Neural progenitor cell (in vitro differentiated cells): ENCODE measurements around the gene SLC48A1. TPM values are rescaled to one million over a fixed set of nuclear protein-coding genes. Genes with fewer than 3 reads are reported as not detected.

Source experiments
- DNase-seq: peaks from one replicate; pipeline ENCODE4 v3.0.0-alpha.2; 2016; ENCODE audit warnings: low spot score
- H2AFZ ChIP-seq: fragments of 200-600 bp; sonication (generic); replicated peaks from 2 replicates; pipeline ENCODE4 v1.6.1; 2016; ENCODE audit warnings: antibody characterized with exemption
- H3F3A ChIP-seq: fragments of 200-600 bp; sonication (generic); 2 replicates; pipeline ENCODE4 v1.6.1; 2016; ENCODE audit warnings: antibody characterized with exemption, low read depth
- H3K27ac ChIP-seq: fragments of 200-600 bp; sonication (generic); 2 replicates; pipeline ENCODE4 v1.5.1; 2016; ENCODE audit warnings: mild to moderate bottlenecking
- H3K27me3 ChIP-seq: fragments of 200-600 bp; sonication (generic); 2 replicates; pipeline ENCODE4 v1.6.1; 2016; ENCODE audit warnings: mild to moderate bottlenecking, moderate library complexity
- H3K36me3 ChIP-seq: fragments of 200-600 bp; sonication (generic); 2 replicates; pipeline ENCODE4 v1.5.1; 2016
- H3K4me1 ChIP-seq: fragments of 200-600 bp; sonication (generic); 2 replicates; pipeline ENCODE4 v1.6.1; 2016; ENCODE audit warnings: mixed run types
- H3K4me2 ChIP-seq: fragments of 200-600 bp; sonication (generic); 2 replicates; pipeline ENCODE4 v1.6.1; 2016
- H3K4me3 ChIP-seq: fragments of 200-600 bp; sonication (generic); 2 replicates; pipeline ENCODE4 v1.5.1; 2016
- H3K79me2 ChIP-seq: fragments of 200-600 bp; sonication (generic); 2 replicates; pipeline ENCODE4 v1.6.1; 2016; ENCODE audit warnings: low read depth
- H3K9ac ChIP-seq: fragments of 200-600 bp; sonication (generic); 2 replicates; pipeline ENCODE4 v1.6.1; 2016
- H3K9me3 ChIP-seq: fragments of 200-600 bp; sonication (generic); 2 replicates; pipeline ENCODE4 v1.5.1; 2016; ENCODE audit warnings: low read depth
- H4K20me1 ChIP-seq: fragments of 200-600 bp; sonication (generic); 2 replicates; pipeline ENCODE4 v1.6.1; 2016; ENCODE audit warnings: low read depth
- H3K27ac Mint-ChIP-seq: 3 replicates; pipeline ENCODE4 v1.8.0; 2021; ENCODE audit warnings: mixed read lengths
- H3K27me3 Mint-ChIP-seq: 2 replicates; pipeline ENCODE4 v1.8.0; 2022; ENCODE audit warnings: low read depth, mild to moderate bottlenecking, inconsistent platforms, moderate library complexity, mixed read lengths; ENCODE audit not compliant: insufficient read depth
- H3K36me3 Mint-ChIP-seq: 3 replicates; pipeline ENCODE4 v1.8.0; 2021; ENCODE audit warnings: mixed read lengths
- H3K4me1 Mint-ChIP-seq: 3 replicates; pipeline ENCODE4 v1.8.0; 2021; ENCODE audit warnings: mixed read lengths
- H3K4me3 Mint-ChIP-seq: 3 replicates; pipeline ENCODE4 v1.8.0; 2021; ENCODE audit warnings: mild to moderate bottlenecking, moderate library complexity, mixed read lengths
- H3K9me3 Mint-ChIP-seq: 3 replicates; pipeline ENCODE4 v1.8.0; 2020; ENCODE audit warnings: mixed read lengths
- EZH2 ChIP-seq: fragments of 200-600 bp; sonication (generic); IDR thresholded peaks from 2 replicates; pipeline ENCODE4 v1.6.1; 2017; ENCODE audit warnings: antibody characterized with exemption, mild to moderate bottlenecking, moderate library complexity
- EZH2phosphoT487 ChIP-seq: fragments of 200-600 bp; sonication (generic); IDR thresholded peaks from 2 replicates; pipeline ENCODE4 v1.6.1; 2017; ENCODE audit warnings: antibody characterized with exemption
- total RNA-seq: library from RNA; depleted of rRNA; stranded (reverse); fragments of >200 nt; gene quantifications from 2 replicates; pipeline ENCODE4 v1.2.3, GENCODE V29; 2015; ENCODE audit warnings: low replicate concordance
- TF ChIP-seq, protein P1 (sequence below): fragments of 200-600 bp; sonication (generic); IDR thresholded peaks from 2 replicates; pipeline ENCODE4 v1.5.1; 2017; ENCODE audit warnings: antibody characterized with exemption, mild to moderate bottlenecking

Gene SLC48A1
- total RNA-seq, 1 donor from 2014 or later: 8.3 TPM

DNA sequence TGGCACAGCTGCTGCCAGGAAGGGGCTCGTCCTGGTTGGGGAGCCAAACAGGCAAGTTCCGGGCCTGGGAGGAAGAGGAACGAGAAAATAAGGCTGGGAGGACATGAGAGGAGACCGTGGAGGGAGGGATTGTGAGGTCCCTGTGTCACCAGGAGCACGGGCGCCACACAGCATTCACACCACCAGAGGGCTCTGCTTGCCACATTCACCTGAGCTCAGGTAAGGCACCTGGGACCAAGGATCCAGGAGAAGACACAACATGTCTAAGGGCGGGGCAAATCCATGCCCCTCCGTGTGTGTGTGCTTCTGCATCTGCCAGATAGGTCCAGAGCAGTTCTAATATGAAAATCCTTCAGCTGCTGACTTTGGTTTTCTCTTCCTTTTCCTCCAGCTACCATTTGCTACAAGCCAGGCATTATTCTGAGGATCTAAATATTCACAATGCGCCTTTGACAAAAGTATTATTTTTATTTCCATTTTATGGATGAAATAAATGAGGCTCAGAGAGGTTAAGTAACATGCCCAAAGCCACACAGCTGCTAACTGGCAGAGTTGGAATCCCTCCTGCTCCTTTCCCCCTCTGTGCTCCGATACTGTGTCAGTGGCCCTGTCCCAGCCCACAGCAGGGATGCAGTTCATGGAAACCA is 28.9 kb upstream of the SLC48A1 start:
- no peak overlapping the region for H3K4me2 ChIP-seq
- H4K20me1 ChIP-seq: no peaks in the 10 kb centered on the region
- Mint-ChIP-seq H3K9me3 (no peaks in the 10 kb centered on the region), H3K27me3 (peaks cover 6% of the 10 kb centered on the region), H3K27ac (no peak overlapping the region), H3K4me1 (peaks cover 26% of the 10 kb centered on the region), H3K36me3 (no peaks in the 10 kb centered on the region), H3K4me3 (no peak overlapping the region)
- H3K36me3 ChIP-seq: no peaks in the 10 kb centered on the region
- no peak overlapping the region for H3K9ac ChIP-seq
- peaks cover 5% of the 10 kb centered on the region for H3F3A ChIP-seq
- H2AFZ ChIP-seq: no peak overlapping the region
- H3K4me1 ChIP-seq: peaks cover 22% of the 10 kb centered on the region
- H3K9me3 ChIP-seq: no peaks in the 10 kb centered on the region
- no peaks in the 10 kb centered on the region for H3K27me3 ChIP-seq
- DNase-seq: peak; percentile 42
- H3K4me3 ChIP-seq: no peak overlapping the region
- H3K79me2 ChIP-seq: no peaks in the 10 kb centered on the region
- no peak overlapping the region for H3K27ac ChIP-seq
- TF ChIP-seq, protein P1, sequence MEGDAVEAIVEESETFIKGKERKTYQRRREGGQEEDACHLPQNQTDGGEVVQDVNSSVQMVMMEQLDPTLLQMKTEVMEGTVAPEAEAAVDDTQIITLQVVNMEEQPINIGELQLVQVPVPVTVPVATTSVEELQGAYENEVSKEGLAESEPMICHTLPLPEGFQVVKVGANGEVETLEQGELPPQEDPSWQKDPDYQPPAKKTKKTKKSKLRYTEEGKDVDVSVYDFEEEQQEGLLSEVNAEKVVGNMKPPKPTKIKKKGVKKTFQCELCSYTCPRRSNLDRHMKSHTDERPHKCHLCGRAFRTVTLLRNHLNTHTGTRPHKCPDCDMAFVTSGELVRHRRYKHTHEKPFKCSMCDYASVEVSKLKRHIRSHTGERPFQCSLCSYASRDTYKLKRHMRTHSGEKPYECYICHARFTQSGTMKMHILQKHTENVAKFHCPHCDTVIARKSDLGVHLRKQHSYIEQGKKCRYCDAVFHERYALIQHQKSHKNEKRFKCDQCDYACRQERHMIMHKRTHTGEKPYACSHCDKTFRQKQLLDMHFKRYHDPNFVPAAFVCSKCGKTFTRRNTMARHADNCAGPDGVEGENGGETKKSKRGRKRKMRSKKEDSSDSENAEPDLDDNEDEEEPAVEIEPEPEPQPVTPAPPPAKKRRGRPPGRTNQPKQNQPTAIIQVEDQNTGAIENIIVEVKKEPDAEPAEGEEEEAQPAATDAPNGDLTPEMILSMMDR: peak; percentile 52
- no peak for TF ChIP-seq EZH2

- H3K4me1 Mint-ChIP-seq: peaks cover 26% of the 10 kb centered on the region
- Histone ChIP-seq H3K4me3 (no peak overlapping the region), H3K27me3 (no peaks in the 10 kb centered on the region), H3K79me2 (no peaks in the 10 kb centered on the region), H3K36me3 (no peaks in the 10 kb centered on the region), H3K9ac (no peak overlapping the region), H3K4me1 (peaks cover 22% of the 10 kb centered on the region), H3K27ac (no peak overlapping the region), H3F3A (peaks cover 5% of the 10 kb centered on the region), H4K20me1 (no peaks in the 10 kb centered on the region), H3K9me3 (no peaks in the 10 kb centered on the region), H2AFZ (peak overlapping the region; percentile 36), H3K4me2 (peak overlapping the region; percentile 50)
- no peak overlapping the region for H3K4me3 Mint-ChIP-seq
- H3K36me3 Mint-ChIP-seq: no peaks in the 10 kb centered on the region
- peaks cover 7% of the 10 kb centered on the region for H3K27me3 Mint-ChIP-seq
- no peak for TF ChIP-seq EZH2
- TF ChIP-seq, protein P1: no peak
- no peak for TF ChIP-seq EZH2phosphoT487
- peak; percentile 40 for DNase-seq
- no peaks in the 10 kb centered on the region for H3K9me3 Mint-ChIP-seq
- H3K27ac Mint-ChIP-seq: peak overlapping the region; percentile 6
Observed at GRCh38 chr12:47744778-47745436, 28.1 kb upstream of the SLC48A1 start.

- Histone ChIP-seq H2AFZ (peak overlapping the region; percentile 36), H3K36me3 (no peaks in the 10 kb centered on the region), H3K79me2 (no peaks in the 10 kb centered on the region), H3K4me1 (peaks cover 22% of the 10 kb centered on the region), H3K27ac (no peak overlapping the region), H3K9me3 (no peaks in the 10 kb centered on the region), H3K27me3 (no peaks in the 10 kb centered on the region), H3K4me3 (no peak overlapping the region), H3F3A (peaks cover 5% of the 10 kb centered on the region), H3K9ac (no peak overlapping the region), H4K20me1 (no peaks in the 10 kb centered on the region), H3K4me2 (peak overlapping the region; percentile 50)
- peaks cover 9% of the 10 kb centered on the region for H3K27me3 Mint-ChIP-seq
- H3K4me1 Mint-ChIP-seq: peaks cover 26% of the 10 kb centered on the region
- H3K36me3 Mint-ChIP-seq: no peaks in the 10 kb centered on the region
- DNase-seq: no peak
- H3K4me3 Mint-ChIP-seq: peak overlapping the region; percentile 51
- no peak overlapping the region for H3K27ac Mint-ChIP-seq
- H3K9me3 Mint-ChIP-seq: no peaks in the 10 kb centered on the region
- no peak for TF ChIP-seq EZH2
- TF ChIP-seq EZH2phosphoT487: no peak
- TF ChIP-seq, protein P1: no peak
Observed at GRCh38 chr12:47745485-47746041, 27.5 kb upstream of the SLC48A1 start.
